ENCODE results near the gene RASAL1. TPM values are rescaled to one million over a fixed set of nuclear protein-coding genes. Genes with fewer than 3 reads are reported as not detected.

Gene RASAL1
- polyA plus RNA-seq, 1 of the 3 experiments (the other 2 are of a cell fraction), result not detected

DNA sequence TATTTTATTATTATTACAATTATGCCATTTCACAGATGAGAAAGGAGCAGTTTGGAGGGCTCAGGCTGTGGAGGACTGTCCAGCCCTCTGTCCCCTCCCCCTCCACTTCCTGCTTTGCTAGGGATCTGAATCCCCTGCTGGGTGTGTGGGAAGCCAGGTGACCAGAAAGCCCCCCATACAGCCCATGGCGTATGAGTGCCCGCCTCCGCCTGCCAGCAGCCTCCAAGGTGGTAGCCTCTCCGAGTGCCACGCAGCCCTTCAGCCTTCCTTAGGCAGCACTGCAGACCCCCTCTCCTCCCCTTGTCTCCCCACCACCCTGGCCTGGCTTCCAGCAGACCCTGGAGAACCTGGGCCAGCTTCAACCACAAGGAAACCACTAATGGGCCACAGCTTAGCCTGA, 66.4 kb downstream of the RASAL1 start:
- no peaks in the 10 kb centered on the region for H3F3A ChIP-seq (replicated peaks; ENCODE audit: insufficient read depth)
- H3K79me2 ChIP-seq (ENCODE audit: insufficient read depth), result no peaks in the 10 kb centered on the region
- no peaks in the 10 kb centered on the region for H3K27me3 ChIP-seq (ENCODE audit: insufficient read depth)
- H3K27ac ChIP-seq (ENCODE audit: low read depth in 2 of 2, low read length in 1 of 2), result no peak overlapping the region
- DNase-seq, result no peak
- ChIA-PET POLR2A (no interaction called here), CTCF (no interaction called here)
- H3K9me3 ChIP-seq, result no peaks in the 10 kb centered on the region
- H2AFZ ChIP-seq (ENCODE audit: low read depth), result no peak overlapping the region
- no peaks in the 10 kb centered on the region for H4K20me1 ChIP-seq (ENCODE audit: insufficient read depth)
- TF ChIP-seq, protein P1, sequence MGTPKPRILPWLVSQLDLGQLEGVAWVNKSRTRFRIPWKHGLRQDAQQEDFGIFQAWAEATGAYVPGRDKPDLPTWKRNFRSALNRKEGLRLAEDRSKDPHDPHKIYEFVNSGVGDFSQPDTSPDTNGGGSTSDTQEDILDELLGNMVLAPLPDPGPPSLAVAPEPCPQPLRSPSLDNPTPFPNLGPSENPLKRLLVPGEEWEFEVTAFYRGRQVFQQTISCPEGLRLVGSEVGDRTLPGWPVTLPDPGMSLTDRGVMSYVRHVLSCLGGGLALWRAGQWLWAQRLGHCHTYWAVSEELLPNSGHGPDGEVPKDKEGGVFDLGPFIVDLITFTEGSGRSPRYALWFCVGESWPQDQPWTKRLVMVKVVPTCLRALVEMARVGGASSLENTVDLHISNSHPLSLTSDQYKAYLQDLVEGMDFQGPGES (IDR thresholded peaks at IDR 0.05; ENCODE audit: low read depth, low read length), result no peak
- TF ChIP-seq RAD21 (IDR thresholded peaks at IDR 0.05; ENCODE audit: low read length) (no peak), FOXJ3 (CRISPR knock-in tag; IDR thresholded peaks at IDR 0.05) (no peak), POLR2AphosphoS5 (IDR thresholded peaks at IDR 0.05; ENCODE audit: low read depth, low read length) (no peak), ELF1 (IDR thresholded peaks at IDR 0.05) (no peak), FOSL2 (IDR thresholded peaks at IDR 0.05; ENCODE audit: borderline replicate concordance, low read depth) (no peak), NFIC (IDR thresholded peaks at IDR 0.05; ENCODE audit: borderline replicate concordance) (no peak)
- TF ChIP-seq, protein P2, sequence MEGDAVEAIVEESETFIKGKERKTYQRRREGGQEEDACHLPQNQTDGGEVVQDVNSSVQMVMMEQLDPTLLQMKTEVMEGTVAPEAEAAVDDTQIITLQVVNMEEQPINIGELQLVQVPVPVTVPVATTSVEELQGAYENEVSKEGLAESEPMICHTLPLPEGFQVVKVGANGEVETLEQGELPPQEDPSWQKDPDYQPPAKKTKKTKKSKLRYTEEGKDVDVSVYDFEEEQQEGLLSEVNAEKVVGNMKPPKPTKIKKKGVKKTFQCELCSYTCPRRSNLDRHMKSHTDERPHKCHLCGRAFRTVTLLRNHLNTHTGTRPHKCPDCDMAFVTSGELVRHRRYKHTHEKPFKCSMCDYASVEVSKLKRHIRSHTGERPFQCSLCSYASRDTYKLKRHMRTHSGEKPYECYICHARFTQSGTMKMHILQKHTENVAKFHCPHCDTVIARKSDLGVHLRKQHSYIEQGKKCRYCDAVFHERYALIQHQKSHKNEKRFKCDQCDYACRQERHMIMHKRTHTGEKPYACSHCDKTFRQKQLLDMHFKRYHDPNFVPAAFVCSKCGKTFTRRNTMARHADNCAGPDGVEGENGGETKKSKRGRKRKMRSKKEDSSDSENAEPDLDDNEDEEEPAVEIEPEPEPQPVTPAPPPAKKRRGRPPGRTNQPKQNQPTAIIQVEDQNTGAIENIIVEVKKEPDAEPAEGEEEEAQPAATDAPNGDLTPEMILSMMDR (IDR thresholded peaks at IDR 0.05), result no peak
- TF ChIP-seq, protein P3, sequence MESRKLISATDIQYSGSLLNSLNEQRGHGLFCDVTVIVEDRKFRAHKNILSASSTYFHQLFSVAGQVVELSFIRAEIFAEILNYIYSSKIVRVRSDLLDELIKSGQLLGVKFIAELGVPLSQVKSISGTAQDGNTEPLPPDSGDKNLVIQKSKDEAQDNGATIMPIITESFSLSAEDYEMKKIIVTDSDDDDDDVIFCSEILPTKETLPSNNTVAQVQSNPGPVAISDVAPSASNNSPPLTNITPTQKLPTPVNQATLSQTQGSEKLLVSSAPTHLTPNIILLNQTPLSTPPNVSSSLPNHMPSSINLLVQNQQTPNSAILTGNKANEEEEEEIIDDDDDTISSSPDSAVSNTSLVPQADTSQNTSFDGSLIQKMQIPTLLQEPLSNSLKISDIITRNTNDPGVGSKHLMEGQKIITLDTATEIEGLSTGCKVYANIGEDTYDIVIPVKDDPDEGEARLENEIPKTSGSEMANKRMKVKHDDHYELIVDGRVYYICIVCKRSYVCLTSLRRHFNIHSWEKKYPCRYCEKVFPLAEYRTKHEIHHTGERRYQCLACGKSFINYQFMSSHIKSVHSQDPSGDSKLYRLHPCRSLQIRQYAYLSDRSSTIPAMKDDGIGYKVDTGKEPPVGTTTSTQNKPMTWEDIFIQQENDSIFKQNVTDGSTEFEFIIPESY (IDR thresholded peaks at IDR 0.05; ENCODE audit: borderline replicate concordance, low read depth), result no peak
- TF ChIP-seq, protein P4, sequence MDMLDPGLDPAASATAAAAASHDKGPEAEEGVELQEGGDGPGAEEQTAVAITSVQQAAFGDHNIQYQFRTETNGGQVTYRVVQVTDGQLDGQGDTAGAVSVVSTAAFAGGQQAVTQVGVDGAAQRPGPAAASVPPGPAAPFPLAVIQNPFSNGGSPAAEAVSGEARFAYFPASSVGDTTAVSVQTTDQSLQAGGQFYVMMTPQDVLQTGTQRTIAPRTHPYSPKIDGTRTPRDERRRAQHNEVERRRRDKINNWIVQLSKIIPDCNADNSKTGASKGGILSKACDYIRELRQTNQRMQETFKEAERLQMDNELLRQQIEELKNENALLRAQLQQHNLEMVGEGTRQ (IDR thresholded peaks at IDR 0.05; ENCODE audit: borderline replicate concordance, low read depth, low read length), result no peak
- no peak overlapping the region for H3K4me2 ChIP-seq
- H3K4me3 ChIP-seq (ENCODE audit: low read depth in 2 of 2, low read length in 1 of 2), result no peak overlapping the region
- H3K36me3 ChIP-seq (replicated peaks in 1 of 2; ENCODE audit: control insufficient read depth in 1 of 2, insufficient read depth in 2 of 2, low read length in 1 of 2), result no peaks in the 10 kb centered on the region
- 71% methylated on average over 5 of the region's 5 CpGs for WGBS (ENCODE audit: low lambda C conversion rate)
- H3K9ac ChIP-seq, result no peak overlapping the region
- peaks cover 0 to 7% of the 10 kb centered on the region in 2 experiments; a peak in 1 of 4 replicates for H3K4me1 ChIP-seq (ENCODE audit: control insufficient read depth in 1 of 2, insufficient read depth in 2 of 2, low read depth in 1 of 2, low read length in 1 of 2)
- H3K9me2 ChIP-seq, result no peaks in the 10 kb centered on the region
